Activated naive CD4-positive, alpha-beta T cell treated with anti-CD3 and anti-CD28 coated beads for 36 hours (primary cell): ENCODE measurements around the gene GPA33. TPM values are rescaled to one million over a fixed set of nuclear protein-coding genes. Genes with fewer than 3 reads are reported as not detected.

Source experiments
- CTCF ChIA-PET: fragments of 350-600 bp; sonication (Branson Sonifier 250); formaldehyde crosslinking; loops from one replicate; lab custom pipeline; 2021; ENCODE audit warnings: antibody characterized with exemption; lab: Charles Lee
- DNase-seq: peaks from one replicate; pipeline ENCODE4 v3.0.0-alpha.2; 2020
- H3K27ac Mint-ChIP-seq: one replicate; pipeline ENCODE4 v1.8.0; 2021; ENCODE audit warnings: mild to moderate bottlenecking, mixed read lengths
- H3K27me3 Mint-ChIP-seq: one replicate; pipeline ENCODE4 v1.8.0; 2021; ENCODE audit warnings: low read depth, mixed read lengths
- H3K36me3 Mint-ChIP-seq: one replicate; pipeline ENCODE4 v1.8.0; 2021; ENCODE audit warnings: low read depth, mixed read lengths
- H3K4me1 Mint-ChIP-seq: one replicate; pipeline ENCODE4 v1.8.0; 2021; ENCODE audit warnings: low read depth, mixed read lengths
- H3K4me3 Mint-ChIP-seq: one replicate; pipeline ENCODE4 v1.8.0; 2021; ENCODE audit warnings: mild to moderate bottlenecking, moderate library complexity, mixed read lengths
- H3K9me3 Mint-ChIP-seq: one replicate; pipeline ENCODE4 v1.8.0; 2021; ENCODE audit warnings: mixed read lengths
- intact Hi-C: fragments of 100-400 bp; cut with micrococcal nuclease; formaldehyde crosslinking; loops from one replicate; pipeline ENCODE4 v1.15.1; 2023
- total RNA-seq, 2 experiments: library from RNA; stranded (reverse); gene quantifications; one replicate each; pipeline ENCODE4 v1.2.3, GENCODE V29; 2021

GPA33 gene, protein sequence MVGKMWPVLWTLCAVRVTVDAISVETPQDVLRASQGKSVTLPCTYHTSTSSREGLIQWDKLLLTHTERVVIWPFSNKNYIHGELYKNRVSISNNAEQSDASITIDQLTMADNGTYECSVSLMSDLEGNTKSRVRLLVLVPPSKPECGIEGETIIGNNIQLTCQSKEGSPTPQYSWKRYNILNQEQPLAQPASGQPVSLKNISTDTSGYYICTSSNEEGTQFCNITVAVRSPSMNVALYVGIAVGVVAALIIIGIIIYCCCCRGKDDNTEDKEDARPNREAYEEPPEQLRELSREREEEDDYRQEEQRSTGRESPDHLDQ
- 1 to 10 TPM; 1.2 to 1.4 TPM for total RNA-seq

DNA sequence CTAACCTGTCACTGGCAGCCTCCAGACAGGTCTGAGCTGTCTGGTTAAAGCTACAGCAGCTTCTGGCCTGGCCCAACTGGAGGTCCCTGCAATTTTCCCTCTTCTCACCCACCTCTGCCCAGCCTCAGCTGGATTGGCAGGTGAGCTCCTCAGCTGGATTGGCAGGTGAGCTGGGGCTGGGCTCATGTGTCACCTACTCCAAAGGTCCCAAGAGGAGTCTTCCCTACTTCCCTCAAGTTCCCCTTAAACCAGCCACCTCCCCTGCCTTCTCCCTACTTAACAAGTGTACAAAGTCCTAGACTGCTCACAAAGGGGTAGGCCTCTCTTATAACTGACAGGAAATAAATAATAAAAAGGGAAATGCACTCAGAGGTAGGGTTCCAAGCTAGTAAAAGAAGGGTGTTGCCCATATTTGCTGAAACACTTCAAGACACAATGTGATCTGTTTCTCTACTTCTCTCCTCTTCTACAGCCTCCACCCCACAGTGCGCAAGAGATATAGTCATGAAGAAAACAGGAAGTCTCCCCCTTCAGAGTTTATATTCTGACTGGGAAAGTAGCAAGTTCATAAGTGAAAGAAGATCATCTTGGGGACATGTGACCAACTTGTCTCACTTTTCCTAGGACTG is at the start of gene GPA33:
Gene GPA33, minus strand, starts transcription at position 64 of the 629 bp plus-strand sequence. CDS start 90 bp downstream, outside the sequence.
- DNase-seq: peak; percentile 61
- Mint-ChIP-seq H3K27ac (peak within 1 kb of the TSS; percentile 88), H3K9me3 (no peaks in the 10 kb centered on the region), H3K36me3 (peaks cover 2% of the 10 kb centered on the region), H3K4me3 (peak within 1 kb of the TSS; percentile 21), H3K4me1 (peaks cover 50% of the 10 kb centered on the region), H3K27me3 (no peaks in the 10 kb centered on the region)
- CTCF ChIA-PET: interaction anchor here (0.8 to 2.0 kb wide), 10 partner anchors 8 to 450 kb away, joined by 3 to 8 read pairs (median 4); partner anchors contain the start of gene POU2F1
- intact Hi-C loops: loop anchor here (1.0 to 2.0 kb wide), 4 partner anchors 13 to 130 kb away; partner anchors contain the start of gene POU2F1

DNA sequence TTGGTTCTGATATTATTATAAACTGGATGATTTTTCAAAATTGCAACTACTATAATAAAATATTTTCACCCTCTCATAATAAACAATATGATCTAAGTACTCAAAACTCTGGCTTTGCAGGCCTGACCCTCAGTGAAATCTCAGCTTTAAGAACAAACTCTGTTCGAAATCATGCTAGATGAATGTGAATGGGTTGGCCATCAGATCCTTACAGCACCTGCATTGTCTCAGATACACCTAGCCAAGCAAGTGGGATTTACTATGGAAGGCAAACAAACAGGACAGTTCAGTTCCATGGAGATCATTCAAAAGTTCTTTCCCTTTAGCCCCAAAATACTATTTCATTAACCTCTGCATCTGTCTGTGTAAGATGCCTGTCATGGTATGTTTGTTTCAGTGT is 48.5 kb upstream of the GPA33 start:
- DNase-seq: no peak
- CTCF ChIA-PET: interaction anchor here (0.6 kb wide), 1 partner anchor 11 kb away, joined by 3 read pairs; no protein-coding TSS in a partner anchor
- Mint-ChIP-seq H3K4me1 (no peaks in the 10 kb centered on the region), H3K9me3 (no peaks in the 10 kb centered on the region), H3K4me3 (no peak overlapping the region), H3K27me3 (no peaks in the 10 kb centered on the region), H3K27ac (no peak overlapping the region), H3K36me3 (no peaks in the 10 kb centered on the region)
- intact Hi-C loops: no loop called here

DNA sequence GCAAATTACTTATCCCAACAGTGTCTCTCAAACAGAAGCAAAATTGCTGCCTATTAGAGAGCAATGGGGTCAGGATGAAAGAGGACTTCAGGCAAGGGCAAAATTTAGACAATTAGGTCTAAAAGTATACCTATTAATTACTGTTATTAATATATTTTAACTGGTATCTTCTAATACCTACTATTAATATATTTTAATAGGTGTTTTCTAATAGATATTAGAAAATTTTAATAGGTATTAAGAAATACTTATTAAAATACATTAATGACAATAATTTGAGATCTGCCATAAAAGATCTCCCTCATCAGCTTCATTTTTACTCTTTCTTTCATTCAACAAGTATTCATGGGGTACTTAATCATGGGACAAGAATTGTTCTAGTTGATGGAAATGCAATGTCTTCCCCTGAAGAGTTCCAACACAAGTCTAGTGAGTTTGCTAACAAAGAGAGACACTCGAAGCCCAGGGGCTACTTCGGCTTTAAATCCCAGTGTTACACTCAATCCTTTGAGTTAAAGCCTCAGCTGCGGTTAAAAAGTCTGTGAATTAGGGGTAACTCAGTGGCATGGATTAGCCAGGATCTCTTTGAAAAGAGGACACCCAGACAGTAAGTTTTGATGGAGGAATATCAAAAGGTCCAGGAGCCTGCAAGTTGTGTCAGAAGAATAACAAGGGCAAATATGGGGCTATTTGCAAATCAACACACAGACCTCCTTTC is 47.8 kb upstream of the GPA33 start:
- Mint-ChIP-seq H3K27me3 (no peaks in the 10 kb centered on the region), H3K9me3 (no peaks in the 10 kb centered on the region), H3K36me3 (no peaks in the 10 kb centered on the region), H3K4me3 (no peak overlapping the region), H3K4me1 (no peaks in the 10 kb centered on the region), H3K27ac (no peak overlapping the region)
- intact Hi-C loops: no loop called here
- no peak for DNase-seq
- CTCF ChIA-PET: interaction anchor here (0.9 to 1.2 kb wide), 2 partner anchors 13 to 178 kb away, joined by 3 to 4 read pairs; no protein-coding TSS in a partner anchor

DNA sequence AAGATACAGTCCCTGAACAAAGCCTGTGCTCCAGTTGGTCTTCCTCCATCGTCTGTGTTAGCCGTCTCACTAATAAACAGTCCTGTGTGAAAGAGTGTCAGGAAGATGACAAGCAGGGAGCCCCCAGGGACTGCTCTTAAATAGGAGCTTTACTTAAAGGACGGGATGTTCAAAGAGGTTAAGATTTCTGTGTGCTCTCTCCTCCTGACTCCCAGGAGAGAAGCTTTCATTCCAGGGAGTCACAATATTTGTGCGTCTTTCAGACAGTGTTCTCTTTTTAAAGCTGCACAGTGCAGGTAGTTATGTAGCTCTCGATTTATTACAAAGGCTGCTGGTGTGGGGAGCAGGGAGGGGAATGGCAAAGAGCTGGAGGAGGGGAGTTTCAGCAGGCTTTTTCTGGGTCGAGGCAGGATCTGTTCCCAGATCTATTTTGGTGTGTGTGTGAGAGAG is 47.2 kb upstream of the GPA33 start:
- DNase-seq: no peak
- no peaks in the 10 kb centered on the region for H3K9me3 Mint-ChIP-seq
- H3K27me3 Mint-ChIP-seq: no peaks in the 10 kb centered on the region
- CTCF ChIA-PET: interaction anchor here (0.9 to 1.2 kb wide), 2 partner anchors 12 to 179 kb away, joined by 3 to 4 read pairs; no protein-coding TSS in a partner anchor
- H3K4me1 Mint-ChIP-seq: no peaks in the 10 kb centered on the region
- intact Hi-C loops: no loop called here
- H3K4me3 Mint-ChIP-seq: no peak overlapping the region
- no peak overlapping the region for H3K27ac Mint-ChIP-seq
- H3K36me3 Mint-ChIP-seq: no peaks in the 10 kb centered on the region

DNA sequence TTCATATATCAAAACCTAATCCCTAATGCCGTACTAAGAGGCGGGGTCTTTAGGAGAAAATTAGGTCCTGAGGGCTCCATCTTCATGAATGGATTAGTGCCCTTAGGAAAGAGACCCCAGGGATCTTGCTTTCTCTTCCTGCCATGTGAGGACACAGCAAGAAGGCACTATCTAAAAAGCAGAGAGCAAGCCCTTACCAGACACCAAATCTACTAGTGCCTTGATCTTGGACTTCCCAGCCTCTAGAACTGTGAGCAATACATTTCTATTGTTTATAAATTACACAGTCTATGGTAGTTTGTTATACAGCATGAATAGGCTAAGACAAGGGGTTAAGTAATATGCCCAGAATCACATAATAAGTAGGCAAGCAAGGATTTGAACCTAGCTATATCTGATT is 46.6 kb upstream of the GPA33 start:
- CTCF ChIA-PET: interaction anchor here (0.9 to 1.2 kb wide), 2 partner anchors 12 to 179 kb away, joined by 3 to 4 read pairs; no protein-coding TSS in a partner anchor
- no peaks in the 10 kb centered on the region for H3K36me3 Mint-ChIP-seq
- no peak overlapping the region for H3K4me3 Mint-ChIP-seq
- no peak for DNase-seq
- H3K27me3 Mint-ChIP-seq: no peaks in the 10 kb centered on the region
- intact Hi-C loops: no loop called here
- no peak overlapping the region for H3K27ac Mint-ChIP-seq
- H3K4me1 Mint-ChIP-seq: no peaks in the 10 kb centered on the region
- H3K9me3 Mint-ChIP-seq: no peaks in the 10 kb centered on the region

DNA sequence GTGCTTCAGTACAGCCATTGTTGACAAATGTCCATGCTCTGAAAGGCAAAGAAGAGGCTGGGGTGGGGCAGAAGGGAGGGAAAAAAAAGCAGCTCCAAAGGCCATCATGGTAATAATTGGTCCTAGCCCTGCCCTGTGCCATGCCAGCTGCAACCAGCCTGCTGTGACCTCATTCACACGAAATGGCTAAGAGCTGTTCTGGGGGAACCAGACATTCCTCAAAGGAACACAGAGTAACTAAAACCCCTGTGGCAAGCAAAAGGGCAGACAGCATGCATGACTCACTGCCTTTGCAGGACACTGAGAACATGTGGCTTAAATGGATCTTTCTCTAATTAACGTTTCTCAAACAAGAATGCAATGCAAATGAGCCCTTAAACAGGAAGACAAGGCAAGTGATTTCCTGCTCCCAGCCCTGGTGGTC is 46.0 kb upstream of the GPA33 start:
- no peaks in the 10 kb centered on the region for H3K4me1 Mint-ChIP-seq
- intact Hi-C loops: no loop called here
- no peak for DNase-seq
- no peaks in the 10 kb centered on the region for H3K9me3 Mint-ChIP-seq
- H3K27ac Mint-ChIP-seq: no peak overlapping the region
- no peak overlapping the region for H3K4me3 Mint-ChIP-seq
- CTCF ChIA-PET: no interaction called here
- H3K27me3 Mint-ChIP-seq: no peaks in the 10 kb centered on the region
- H3K36me3 Mint-ChIP-seq: no peaks in the 10 kb centered on the region

DNA sequence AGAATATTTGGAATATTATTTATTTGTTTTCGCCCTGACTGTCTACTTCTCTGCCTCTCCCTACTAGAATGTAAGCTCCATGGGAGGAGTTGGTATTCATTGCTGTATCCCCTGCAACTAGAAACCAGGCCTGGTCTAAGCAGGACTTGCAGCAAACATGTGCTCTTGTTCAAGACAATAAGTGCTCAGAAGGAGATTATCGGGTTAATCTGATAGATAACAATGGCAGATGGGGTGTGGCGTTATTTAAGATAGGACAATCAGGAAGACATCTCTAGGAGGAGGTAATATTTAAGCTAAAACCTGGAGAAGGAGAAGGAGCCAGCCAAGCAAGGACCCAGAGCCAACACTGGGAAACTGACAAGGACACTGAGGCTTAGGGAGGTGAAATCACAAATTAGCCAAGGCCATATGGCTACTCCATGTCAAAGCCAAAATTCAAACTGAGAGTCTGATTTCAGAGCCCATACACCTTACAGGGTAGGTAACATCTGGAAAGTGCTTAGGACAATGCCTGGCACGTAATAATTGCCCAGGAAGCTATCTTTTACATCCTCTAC is 45.2 kb upstream of the GPA33 start:
- no peaks in the 10 kb centered on the region for H3K36me3 Mint-ChIP-seq
- DNase-seq: no peak
- no peaks in the 10 kb centered on the region for H3K27me3 Mint-ChIP-seq
- no peaks in the 10 kb centered on the region for H3K4me1 Mint-ChIP-seq
- no peak overlapping the region for H3K4me3 Mint-ChIP-seq
- H3K9me3 Mint-ChIP-seq: no peaks in the 10 kb centered on the region
- intact Hi-C loops: no loop called here
- CTCF ChIA-PET: interaction anchor here (0.8 to 2.4 kb wide), 2 partner anchors 10 to 75 kb away, joined by 3 to 8 read pairs; no protein-coding TSS in a partner anchor
- H3K27ac Mint-ChIP-seq: no peak overlapping the region

DNA sequence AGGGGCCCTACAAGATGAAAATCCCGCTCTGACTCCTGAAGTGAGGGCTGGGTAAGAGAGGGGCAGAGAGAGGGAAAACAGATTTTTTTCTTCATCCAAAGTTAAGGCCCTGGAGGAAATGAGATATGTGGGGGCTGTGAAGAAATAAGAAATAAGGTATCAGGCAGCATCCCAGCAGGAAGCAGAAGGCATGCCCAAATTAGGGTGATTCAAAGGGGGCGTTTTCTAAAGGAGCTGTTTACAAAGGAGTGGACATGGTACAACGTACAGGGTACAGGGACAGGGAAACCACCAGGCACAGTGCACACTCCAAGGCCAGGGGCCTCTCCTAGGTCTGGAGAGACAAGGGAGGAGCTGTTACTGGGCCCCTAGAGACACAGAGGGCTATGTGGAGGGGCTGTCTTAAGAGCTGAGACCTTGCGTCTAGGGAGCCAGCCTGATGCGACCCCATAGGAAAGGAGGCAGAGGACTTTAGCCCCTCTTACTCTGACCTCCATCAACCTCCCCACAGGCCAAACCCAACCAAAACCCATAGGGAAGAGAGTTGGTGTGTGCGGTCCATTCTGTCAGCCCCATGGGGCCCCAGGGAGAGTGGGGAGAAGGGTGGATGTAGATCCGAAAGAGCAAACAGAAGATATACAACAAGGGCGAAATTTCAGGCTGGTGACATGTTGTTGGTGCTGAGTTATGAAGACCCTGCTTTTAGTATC is 42.3 kb upstream of the GPA33 start:
- Mint-ChIP-seq H3K9me3 (no peaks in the 10 kb centered on the region), H3K4me1 (no peaks in the 10 kb centered on the region), H3K27me3 (peaks cover 6% of the 10 kb centered on the region), H3K36me3 (no peaks in the 10 kb centered on the region), H3K4me3 (no peak overlapping the region), H3K27ac (no peak overlapping the region)
- CTCF ChIA-PET: interaction anchor here (1.4 kb wide), 1 partner anchor 66 kb away, joined by 4 read pairs; no protein-coding TSS in a partner anchor
- no peak for DNase-seq
- intact Hi-C loops: no loop called here

DNA sequence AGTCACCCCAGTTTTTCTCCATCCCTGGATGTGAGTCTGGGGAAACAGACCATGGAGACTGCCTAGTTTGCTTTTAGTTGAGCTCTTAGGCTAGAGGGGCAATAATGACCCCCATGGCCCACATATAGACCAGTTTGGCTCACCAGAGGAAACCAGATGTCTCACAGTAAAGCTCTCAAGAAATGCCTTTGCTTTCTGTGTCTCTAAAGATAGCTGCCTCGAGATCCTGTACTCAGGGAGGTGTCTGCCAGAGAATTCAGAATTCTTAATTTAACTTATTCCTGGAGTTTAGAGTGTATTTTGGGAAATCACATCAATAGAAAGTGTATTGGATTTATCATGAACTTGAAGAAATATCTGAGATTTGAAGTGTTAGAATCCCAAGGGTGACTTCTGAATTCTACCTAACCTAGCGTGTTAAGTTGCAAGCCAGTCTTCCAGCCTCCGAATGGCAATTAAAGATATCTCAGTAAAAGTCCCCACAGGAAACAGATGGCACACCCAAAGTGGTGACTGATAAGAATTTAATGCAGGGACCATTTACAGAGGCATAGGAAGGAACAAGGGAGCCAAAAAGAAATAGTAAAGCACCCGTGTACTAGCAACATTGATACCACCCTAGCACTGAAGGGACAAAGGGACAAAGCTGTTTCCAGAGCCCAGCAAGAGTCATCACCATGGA is 40.8 kb upstream of the GPA33 start:
- Mint-ChIP-seq H3K4me3 (no peak overlapping the region), H3K27me3 (peaks cover 11% of the 10 kb centered on the region)

DNA sequence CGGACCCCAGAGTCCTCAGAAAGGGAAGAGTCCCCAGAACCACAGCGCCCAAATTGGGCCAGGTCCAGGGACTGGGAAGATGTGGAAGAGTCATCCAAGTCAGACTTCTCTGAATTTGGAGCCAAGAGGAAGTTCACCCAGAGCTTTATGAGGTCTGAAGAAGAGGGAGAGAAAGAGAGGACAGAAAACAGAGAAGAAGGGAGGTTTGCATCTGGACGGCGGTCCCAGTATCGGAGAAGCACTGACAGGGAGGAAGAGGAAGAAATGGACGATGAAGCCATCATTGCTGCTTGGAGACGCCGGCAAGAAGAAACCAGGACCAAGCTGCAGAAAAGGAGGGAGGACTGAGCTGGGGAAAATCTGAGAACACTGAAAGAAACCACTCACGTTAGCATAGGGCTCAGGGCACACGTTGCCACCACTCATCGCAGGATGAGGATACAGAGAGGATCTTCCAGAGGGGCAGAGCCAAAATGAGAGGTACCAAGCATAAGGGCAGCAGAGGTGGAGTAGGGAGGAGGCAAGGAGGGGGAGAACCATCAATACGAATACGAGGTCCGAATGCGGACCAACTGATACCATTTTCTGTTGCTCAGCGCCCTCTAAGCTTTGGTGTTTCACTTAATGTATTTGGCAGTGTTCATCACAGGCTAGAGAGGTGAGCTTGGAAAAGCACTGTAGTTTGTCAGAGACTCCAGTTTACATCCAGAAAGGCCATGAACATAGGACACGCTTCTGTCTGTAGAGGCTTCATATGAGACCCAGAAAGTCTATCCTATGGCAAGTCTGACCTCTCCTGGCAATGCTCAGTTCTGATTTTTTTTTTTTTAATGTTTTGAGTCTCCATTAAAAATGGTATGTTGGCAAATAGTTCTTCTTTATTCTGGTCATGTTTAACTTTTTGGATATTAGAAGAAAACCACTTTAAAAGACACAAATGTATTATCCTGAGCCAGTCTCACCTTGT is 38.4 kb upstream of the GPA33 start:
- H3K27me3 Mint-ChIP-seq: peaks cover 11% of the 10 kb centered on the region
- CTCF ChIA-PET: interaction anchor here (0.6 to 3.5 kb wide), 4 partner anchors 62 to 218 kb away, joined by 5 to 17 read pairs (median 10); no protein-coding TSS in a partner anchor
- H3K9me3 Mint-ChIP-seq: no peaks in the 10 kb centered on the region
- no peaks in the 10 kb centered on the region for H3K4me1 Mint-ChIP-seq
- H3K4me3 Mint-ChIP-seq: no peak overlapping the region
- no peak overlapping the region for H3K27ac Mint-ChIP-seq
- intact Hi-C loops: no loop called here
- no peaks in the 10 kb centered on the region for H3K36me3 Mint-ChIP-seq
- DNase-seq: no peak

More for the DNA sequence above, 40.8 kb upstream of the GPA33 start:
- Mint-ChIP-seq H3K4me1 (no peaks in the 10 kb centered on the region), H3K36me3 (no peaks in the 10 kb centered on the region), H3K27ac (no peak overlapping the region), H3K9me3 (no peaks in the 10 kb centered on the region)
- no peak for DNase-seq
- intact Hi-C loops: no loop called here
- CTCF ChIA-PET: interaction anchor here (1.0 to 3.5 kb wide), 3 partner anchors 10 to 72 kb away, joined by 3 to 13 read pairs (median 4); no protein-coding TSS in a partner anchor
